Uterus (tissue), 4 donors: ENCODE results near the gene ASTN2. TPM values are rescaled to one million over a fixed set of nuclear protein-coding genes. Genes with fewer than 3 reads are reported as not detected.

Source experiments
- DNase-seq, 2 donors: peaks; one replicate each; pipeline ENCODE4 v3.0.0-alpha.2; 2019 to 2020
- H3K27ac ChIP-seq, 2 donors: fragments of 200-600 bp; sonication (generic); 1 replicate in 1 of 2; 2 replicates in 1 of 2; pipeline ENCODE4 v1.5.1; 2016 to 2018
- H3K27me3 ChIP-seq, 2 donors: fragments of 200-600 bp; sonication (generic); one replicate each; pipeline ENCODE4 v1.5.1; 2018 to 2019; ENCODE audit warnings: control low read depth in 1 of 2
- H3K36me3 ChIP-seq, 2 donors: fragments of 200-600 bp; sonication (generic); one replicate each; pipeline ENCODE4 v1.5.1; 2019; ENCODE audit warnings: control low read depth in 1 of 2
- H3K4me1 ChIP-seq, 2 donors: fragments of 200-600 bp; sonication (generic); one replicate each; pipeline ENCODE4 v1.5.1; 2018 to 2019; ENCODE audit warnings: control low read depth in 1 of 2
- H3K4me3 ChIP-seq, 2 donors: fragments of 200-600 bp; sonication (generic); 1 replicate in 1 of 2; 2 replicates in 1 of 2; pipeline ENCODE4 v1.5.1; 2018 to 2019; ENCODE audit warnings: mild to moderate bottlenecking in 1 of 2
- H3K9me3 ChIP-seq, 2 donors: fragments of 200-600 bp; sonication (generic); one replicate each; pipeline ENCODE4 v1.5.1; 2019; ENCODE audit warnings: control low read depth in 1 of 2
- CTCF ChIP-seq, 4 experiments: fragments of 200-600 bp in 2 of 4; fragments of 450-650 bp in 2 of 4; sonication (generic) in 2 of 4; IDR thresholded peaks; one replicate each; pipeline ENCODE4 v1.5.1; 2016 to 2019; ENCODE audit warnings: antibody characterized with exemption in 4 of 4, mild to moderate bottlenecking in 2 of 4, moderate library complexity in 1 of 4
- POLR2A ChIP-seq, 2 donors: fragments of 450-650 bp; IDR thresholded peaks; one replicate each; pipeline ENCODE4 v1.6.1; 2016; ENCODE audit warnings: antibody characterized with exemption in 2 of 2, mild to moderate bottlenecking in 1 of 2, moderate library complexity in 1 of 2
- intact Hi-C: fragments of 100-400 bp; cut with DNase I; formaldehyde crosslinking; loops from one replicate; pipeline ENCODE4 v1.15.1; 2023; ENCODE audit warnings: low total_unique reads
- total RNA-seq, 4 donors: library from RNA; depleted of rRNA in 3 of 4; stranded (reverse); fragments of >200 nt in 3 of 4; gene quantifications; one replicate each; pipeline versions ENCODE4 v1.1.0 to v1.2.4, GENCODE V29; 2014 to 2023
- donor health status: DM: yes; HTN: yes; CAD: no.

Gene ASTN2
- total RNA-seq, 4 donors from 2014 or later = 1.8 to 8.6 (median 6.7) TPM

GRCh38 chr9:116998305-116998704 is 416.6 kb downstream of the ASTN2 start:
- Histone ChIP-seq H3K36me3 (no peaks in the 10 kb centered on the region), H3K4me1 (no peaks in the 10 kb centered on the region), H3K9me3 (no peaks in the 10 kb centered on the region), H3K27ac (no peak overlapping the region), H3K27me3 (no peaks in the 10 kb centered on the region), H3K4me3 (no peak overlapping the region)
- TF ChIP-seq POLR2A (IDR thresholded peaks at IDR 0.05) (no peak), CTCF (IDR thresholded peaks at IDR 0.05) (no peak)
- DNase-seq = no peak
- intact Hi-C loops = no loop called here

GRCh38 chr9:116992865-116993264 is 422.0 kb downstream of the ASTN2 start:
- Histone ChIP-seq H3K36me3 (no peaks in the 10 kb centered on the region), H3K27ac (no peak overlapping the region), H3K4me1 (no peaks in the 10 kb centered on the region), H3K4me3 (no peak overlapping the region), H3K27me3 (no peaks in the 10 kb centered on the region), H3K9me3 (no peaks in the 10 kb centered on the region)
- intact Hi-C loops = no loop called here
- no peak for DNase-seq
- no peak for TF ChIP-seq POLR2A (IDR thresholded peaks at IDR 0.05)
- no peak for TF ChIP-seq CTCF (IDR thresholded peaks at IDR 0.05)

- no peaks in the 10 kb centered on the region for H3K9me3 ChIP-seq
- no peaks in the 10 kb centered on the region for H3K27me3 ChIP-seq
- no peak overlapping the region for H3K4me3 ChIP-seq
- TF ChIP-seq POLR2A (IDR thresholded peaks at IDR 0.05) = no peak
- TF ChIP-seq CTCF (IDR thresholded peaks at IDR 0.05) = no peak
- intact Hi-C loops = no loop called here
- no peaks in the 10 kb centered on the region for H3K4me1 ChIP-seq
- no peaks in the 10 kb centered on the region for H3K36me3 ChIP-seq
- H3K27ac ChIP-seq = no peak overlapping the region
- no peak for DNase-seq
These were observed 423.8 kb downstream of the ASTN2 start for GRCh38 chr9:116991051-116991450.

GRCh38 chr9:116990592-116990991 is 424.3 kb downstream of the ASTN2 start:
- TF ChIP-seq CTCF (IDR thresholded peaks at IDR 0.05) (no peak), POLR2A (IDR thresholded peaks at IDR 0.05) (no peak)
- no peaks in the 10 kb centered on the region for H3K4me1 ChIP-seq
- no peaks in the 10 kb centered on the region for H3K9me3 ChIP-seq
- H3K27ac ChIP-seq = no peak overlapping the region
- intact Hi-C loops = no loop called here
- DNase-seq = no peak
- H3K36me3 ChIP-seq = no peaks in the 10 kb centered on the region
- no peak overlapping the region for H3K4me3 ChIP-seq
- H3K27me3 ChIP-seq = no peaks in the 10 kb centered on the region

GRCh38 chr9:116987721-116988485 is 427.0 kb downstream of the ASTN2 start:
- no peak for TF ChIP-seq CTCF (IDR thresholded peaks at IDR 0.05)
- no peak for TF ChIP-seq POLR2A (IDR thresholded peaks at IDR 0.05)
- intact Hi-C loops = no loop called here
- Histone ChIP-seq H3K36me3 (no peaks in the 10 kb centered on the region), H3K27me3 (no peaks in the 10 kb centered on the region), H3K27ac (no peak overlapping the region), H3K9me3 (no peaks in the 10 kb centered on the region), H3K4me3 (no peak overlapping the region), H3K4me1 (no peaks in the 10 kb centered on the region)
- DNase-seq = no peak
